Neuronal stem cell (in vitro differentiated cells): ENCODE data around the gene IQCB1.

Source experiments
- DNase-seq: peaks from one replicate; pipeline ENCODE4 v3.0.0-alpha.2; 2013; ENCODE audit warnings: low spot score
- H2AFZ ChIP-seq: one replicate; pipeline ENCODE4 v1.6.1; 2013; ENCODE audit warnings: mild to moderate bottlenecking, low read length, inconsistent platforms
- H2AK5ac ChIP-seq: 2 replicates; pipeline ENCODE4 v1.6.1; 2013; ENCODE audit warnings: low read depth, mild to moderate bottlenecking, inconsistent platforms, low read length, moderate library complexity, mixed read lengths
- H2BK120ac ChIP-seq: 2 replicates; pipeline ENCODE4 v1.6.1; 2013; ENCODE audit warnings: low read depth, mild to moderate bottlenecking, inconsistent platforms, low read length, moderate library complexity, mixed read lengths
- H2BK12ac ChIP-seq: one replicate; pipeline ENCODE4 v1.6.1; 2013; ENCODE audit warnings: low read length, inconsistent platforms
- H2BK15ac ChIP-seq: 2 replicates; pipeline ENCODE4 v1.6.1; 2013; ENCODE audit warnings: mild to moderate bottlenecking, low read length, inconsistent platforms, mixed read lengths
- H2BK5ac ChIP-seq: one replicate; pipeline ENCODE4 v1.6.1; 2013; ENCODE audit warnings: inconsistent platforms, mild to moderate bottlenecking, low read length, moderate library complexity
- H3K14ac ChIP-seq: one replicate; pipeline ENCODE4 v1.6.1; 2013; ENCODE audit warnings: low read length, inconsistent platforms
- H3K18ac ChIP-seq: 2 replicates; pipeline ENCODE4 v1.6.1; 2013; ENCODE audit warnings: low read length, inconsistent platforms
- H3K23ac ChIP-seq: 2 replicates; pipeline ENCODE4 v1.6.1; 2013; ENCODE audit warnings: low read depth, mild to moderate bottlenecking, mixed read lengths, low read length, inconsistent platforms; ENCODE audit not compliant: poor library complexity
- H3K27ac ChIP-seq: replicated peaks from 3 replicates; pipeline ENCODE4 v1.5.1; 2013; ENCODE audit warnings: low read length, inconsistent platforms
- H3K27me3 ChIP-seq, 3 experiments: 2 replicates each; pipeline ENCODE4 v1.6.1; 2013; ENCODE audit warnings: low read length in 3 of 3, mild to moderate bottlenecking in 2 of 3, inconsistent platforms in 1 of 3, low read depth in 1 of 3, mixed read lengths in 1 of 3, moderate library complexity in 1 of 3; ENCODE audit not compliant: control insufficient read depth in 3 of 3, insufficient read depth in 3 of 3
- H3K36me3 ChIP-seq, 2 donors: replicated peaks in 1 of 2; 2 replicates each; pipeline ENCODE4 v1.6.1; 2013; ENCODE audit warnings: low read length in 2 of 2; ENCODE audit not compliant: control insufficient read depth in 2 of 2, insufficient read depth in 2 of 2
- H3K4ac ChIP-seq: 2 replicates; pipeline ENCODE4 v1.6.1; 2013; ENCODE audit warnings: inconsistent platforms, mild to moderate bottlenecking, low read length, moderate library complexity
- H3K4me1 ChIP-seq, 2 donors: 1 replicate in 1 of 2; 2 replicates in 1 of 2; pipeline ENCODE4 v1.6.1; 2013; ENCODE audit warnings: low read length in 2 of 2, low read depth in 1 of 2; ENCODE audit not compliant: control insufficient read depth in 2 of 2, insufficient read depth in 1 of 2
- H3K4me2 ChIP-seq: one replicate; pipeline ENCODE4 v1.6.1; 2013; ENCODE audit warnings: mild to moderate bottlenecking, low read length, inconsistent platforms; ENCODE audit not compliant: insufficient read depth, poor library complexity, severe bottlenecking
- H3K4me3 ChIP-seq, 2 donors: 2 replicates each; pipeline ENCODE4 v1.5.1; 2013; ENCODE audit warnings: low read length in 2 of 2, mild to moderate bottlenecking in 2 of 2, inconsistent platforms in 1 of 2, moderate library complexity in 1 of 2
- H3K79me1 ChIP-seq: one replicate; pipeline ENCODE4 v1.6.1; 2013; ENCODE audit warnings: low read depth, mild to moderate bottlenecking, inconsistent platforms, low read length, moderate library complexity
- H3K9ac ChIP-seq: one replicate; pipeline ENCODE4 v1.6.1; 2013; ENCODE audit warnings: mild to moderate bottlenecking, low read depth, low read length, inconsistent platforms; ENCODE audit not compliant: poor library complexity
- H3K9me3 ChIP-seq, 2 donors: replicated peaks in 1 of 2; 2 replicates each; pipeline versions ENCODE3 to v1.6.1; 2013; ENCODE audit warnings: low read length in 2 of 2, mild to moderate bottlenecking in 2 of 2, inconsistent platforms in 1 of 2, low read depth in 1 of 2, mixed read lengths in 1 of 2, moderate library complexity in 1 of 2; ENCODE audit not compliant: control insufficient read depth in 2 of 2, insufficient read depth in 1 of 2
- H4K8ac ChIP-seq: one replicate; pipeline ENCODE4 v1.6.1; 2013; ENCODE audit warnings: low read depth, mild to moderate bottlenecking, inconsistent platforms, low read length, moderate library complexity
- H4K91ac ChIP-seq: one replicate; pipeline ENCODE4 v1.6.1; 2013; ENCODE audit warnings: low read length, low read depth, mild to moderate bottlenecking, inconsistent platforms; ENCODE audit not compliant: poor library complexity
- WGBS, 2 donors: extraction: QIAGEN DNeasy Blood & Tissue Kit; methylation state at CpG; one replicate each; pipeline ENCODE4 v1.1.7; 2013; ENCODE audit warnings: missing lambda C conversion rate in 2 of 2, mixed read lengths in 1 of 2; ENCODE audit not compliant: insufficient read length in 2 of 2, insufficient replicate concordance in 1 of 2; ENCODE audit errors: extremely low coverage in 2 of 2; 5-methylcytosine and 5-hydroxymethylcytosine counted together

The IQCB1 gene

GRCh38 chr3:121819236-121819635 is 15.6 kb downstream of the IQCB1 start:
- H3K9ac ChIP-seq = no peak overlapping the region
- no peak overlapping the region for H2BK15ac ChIP-seq
- no peak overlapping the region for H4K8ac ChIP-seq
- no CpG with 5 or more reads among the region's 3 CpGs for WGBS, 2 donors
- no peak overlapping the region for H3K4ac ChIP-seq
- H3K14ac ChIP-seq = no peak overlapping the region
- H2BK120ac ChIP-seq = no peak overlapping the region
- H2BK12ac ChIP-seq = no peak overlapping the region
- H4K91ac ChIP-seq = no peak overlapping the region
- no peak overlapping the region for H3K18ac ChIP-seq
- peaks cover 11 to 73% of the 10 kb centered on the region in 2 donors for H3K36me3 ChIP-seq
- no peak overlapping the region for H2AK5ac ChIP-seq
- no peaks in the 10 kb centered on the region for H3K4me1 ChIP-seq
- H3K9me3 ChIP-seq = peaks cover 0 to 52% of the 10 kb centered on the region in 2 donors
- H3K27ac ChIP-seq = no peak overlapping the region
- H3K27me3 ChIP-seq = no peaks in the 10 kb centered on the region
- no peak for DNase-seq
- H3K23ac ChIP-seq = no peak overlapping the region
- H3K4me2 ChIP-seq = no peak overlapping the region
- H3K79me1 ChIP-seq = peaks cover 2% of the 10 kb centered on the region
- no peak overlapping the region for H3K4me3 ChIP-seq
- H2AFZ ChIP-seq = no peak overlapping the region
- no peak overlapping the region for H2BK5ac ChIP-seq

DNA sequence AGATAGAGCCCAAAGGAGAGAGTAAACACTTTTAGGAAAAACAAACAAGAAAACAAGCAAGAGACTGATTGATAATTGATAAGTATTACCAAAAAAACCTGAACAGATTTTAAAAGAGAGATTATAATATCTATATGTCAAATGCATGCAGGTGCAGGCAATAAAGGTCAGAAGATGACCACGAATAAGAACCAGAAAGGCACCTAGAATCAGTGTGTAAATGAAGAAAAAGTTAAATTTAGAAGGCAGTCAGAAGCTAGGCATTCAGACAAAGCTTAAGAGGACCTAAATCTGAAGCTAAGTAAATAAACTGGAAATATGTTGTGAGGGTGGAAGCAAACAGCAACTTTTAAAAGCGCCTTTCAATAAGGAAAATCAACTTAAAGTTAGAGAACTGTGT is 16.3 kb downstream of the IQCB1 start:
- H2AFZ ChIP-seq = no peak overlapping the region
- no CpG with 5 or more reads among the region's 2 CpGs for WGBS, 2 donors
- H3K4me2 ChIP-seq = no peak overlapping the region

DNA sequence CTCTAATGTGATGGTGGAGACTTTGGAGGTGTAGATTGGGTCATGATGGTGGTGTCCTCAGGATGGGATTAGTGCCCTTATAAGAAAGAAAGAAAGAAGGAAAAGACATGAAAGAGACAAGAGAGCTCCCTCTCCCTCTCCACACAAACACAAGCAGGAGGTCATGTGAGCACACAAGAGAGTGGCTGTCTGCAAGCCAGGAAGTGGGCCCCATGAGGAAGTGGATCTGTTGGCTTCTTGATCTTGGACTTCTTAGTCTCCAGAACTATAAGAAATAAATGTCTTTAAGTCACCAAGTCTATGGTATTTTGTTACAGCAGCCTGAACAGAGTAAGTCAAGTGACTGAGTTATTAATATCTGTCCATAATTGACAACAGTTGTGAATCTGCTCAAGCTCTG is 17.1 kb downstream of the IQCB1 start:
- no peak for DNase-seq
- no peak overlapping the region for H3K18ac ChIP-seq
- no peak overlapping the region for H2BK120ac ChIP-seq
- no peak overlapping the region for H3K4me3 ChIP-seq
- no peak overlapping the region for H3K4ac ChIP-seq
- no peak overlapping the region for H3K27ac ChIP-seq
- H3K9me3 ChIP-seq = peaks cover 0 to 37% of the 10 kb centered on the region in 2 donors
- H3K79me1 ChIP-seq = peaks cover 2% of the 10 kb centered on the region
- no peak overlapping the region for H3K23ac ChIP-seq
- H3K4me1 ChIP-seq = no peaks in the 10 kb centered on the region
- no peak overlapping the region for H2BK5ac ChIP-seq
- peaks cover 9 to 59% of the 10 kb centered on the region in 2 donors for H3K36me3 ChIP-seq
- H3K9ac ChIP-seq = no peak overlapping the region
- no peak overlapping the region for H3K4me2 ChIP-seq
- no peaks in the 10 kb centered on the region for H3K27me3 ChIP-seq
- no peak overlapping the region for H2AFZ ChIP-seq
- H4K8ac ChIP-seq = no peak overlapping the region
- no peak overlapping the region for H2BK15ac ChIP-seq
- H4K91ac ChIP-seq = no peak overlapping the region
- no peak overlapping the region for H2AK5ac ChIP-seq
- no peak overlapping the region for H2BK12ac ChIP-seq
- no peak overlapping the region for H3K14ac ChIP-seq

More for the DNA sequence above, 16.3 kb downstream of the IQCB1 start:
- no peak overlapping the region for H4K91ac ChIP-seq
- H3K9ac ChIP-seq = no peak overlapping the region
- H2BK120ac ChIP-seq = no peak overlapping the region
- no peak overlapping the region for H2BK12ac ChIP-seq
- H3K79me1 ChIP-seq = peaks cover 2% of the 10 kb centered on the region
- no peak overlapping the region for H3K4ac ChIP-seq
- H2AK5ac ChIP-seq = no peak overlapping the region
- H4K8ac ChIP-seq = no peak overlapping the region
- no peak overlapping the region for H2BK15ac ChIP-seq
- H3K4me3 ChIP-seq = no peak overlapping the region
- no peak overlapping the region for H2BK5ac ChIP-seq
- no peaks in the 10 kb centered on the region for H3K27me3 ChIP-seq
- H3K9me3 ChIP-seq = peaks cover 0 to 45% of the 10 kb centered on the region in 2 donors
- H3K14ac ChIP-seq = no peak overlapping the region
- no peak overlapping the region for H3K27ac ChIP-seq
- H3K18ac ChIP-seq = no peak overlapping the region
- no peak overlapping the region for H3K23ac ChIP-seq
- no peak for DNase-seq
- H3K4me1 ChIP-seq = no peaks in the 10 kb centered on the region
- H3K36me3 ChIP-seq = peaks cover 9 to 66% of the 10 kb centered on the region in 2 donors

- Histone ChIP-seq H3K4me3 (no peak overlapping the region), H3K18ac (no peak overlapping the region), H2BK5ac (no peak overlapping the region), H3K36me3 (peaks cover 8 to 85% of the 10 kb centered on the region in 2 donors), H3K4me2 (no peak overlapping the region), H2BK15ac (no peak overlapping the region), H2AFZ (no peak overlapping the region), H3K9ac (no peak overlapping the region), H3K4me1 (no peaks in the 10 kb centered on the region), H3K27ac (no peak overlapping the region), H3K27me3 (no peaks in the 10 kb centered on the region), H3K9me3 (no peaks in the 10 kb centered on the region), H2BK12ac (no peak overlapping the region), H3K4ac (no peak overlapping the region), H4K91ac (no peak overlapping the region), H3K14ac (no peak overlapping the region), H3K79me1 (no peaks in the 10 kb centered on the region), H3K23ac (no peak overlapping the region), H4K8ac (no peak overlapping the region), H2AK5ac (no peak overlapping the region), H2BK120ac (no peak overlapping the region)
- no CpG with 5 or more reads among the region's 1 CpG for WGBS, 2 donors
- DNase-seq = no peak
Observed at GRCh38 chr3:121809249-121809648, 25.6 kb downstream of the IQCB1 start.
